Colonic mucosa (tissue), 4 donors: ENCODE measurements around the gene GK. TPM values are rescaled to one million over a fixed set of nuclear protein-coding genes. Genes with fewer than 3 reads are reported as not detected.

Experiments
- DNase-seq: peaks from one replicate; pipeline ENCODE4 v3.0.0-alpha.2; 2020
- H3K27ac ChIP-seq: fragments of 200-600 bp; one replicate; pipeline ENCODE4 v1.8.0; 2021
- H3K27me3 ChIP-seq: fragments of 200-600 bp; one replicate; pipeline ENCODE4 v1.8.0; 2021
- H3K36me3 ChIP-seq: fragments of 200-600 bp; one replicate; pipeline ENCODE4 v1.8.0; 2021
- H3K4me1 ChIP-seq: fragments of 200-600 bp; one replicate; pipeline ENCODE4 v1.8.0; 2021; ENCODE audit warnings: mild to moderate bottlenecking
- H3K4me3 ChIP-seq: fragments of 200-600 bp; one replicate; pipeline ENCODE4 v1.8.0; 2021
- H3K9ac ChIP-seq, 2 donors: one replicate each; pipeline ENCODE4 v1.7.0; 2013; ENCODE audit warnings: control low read depth in 2 of 2, low read depth in 2 of 2, low read length in 2 of 2
- H3K9me3 ChIP-seq: fragments of 200-600 bp; one replicate; pipeline ENCODE4 v1.8.0; 2021
- CTCF ChIP-seq: fragments of 200-600 bp; IDR thresholded peaks from one replicate; pipeline ENCODE4 v1.8.0; 2022; ENCODE audit warnings: antibody characterized with exemption, mild to moderate bottlenecking
- intact Hi-C: fragments of 100-400 bp; cut with DNase I; formaldehyde crosslinking; loops from one replicate; pipeline ENCODE4 v1.14.1; 2022
- total RNA-seq, 2 donors: library from RNA; stranded (reverse); fragmentation: NEBNext Ultra II Directional in 1 of 2; extraction: Animal tissue kit (Norgen Biotek cat#: 25700) in 1 of 2; gene quantifications; one replicate each; pipeline ENCODE4 v1.2.1, GENCODE V29; 2021
- donor health status: healthy.
- donor health status: DM: no; HTN: no; CAD: no.
- donor health status: DM: no; HTN: no; CAD: no.

GK gene
- total RNA-seq, 2 donors from 2014 or later: 23.6 to 30.0 TPM

DNA sequence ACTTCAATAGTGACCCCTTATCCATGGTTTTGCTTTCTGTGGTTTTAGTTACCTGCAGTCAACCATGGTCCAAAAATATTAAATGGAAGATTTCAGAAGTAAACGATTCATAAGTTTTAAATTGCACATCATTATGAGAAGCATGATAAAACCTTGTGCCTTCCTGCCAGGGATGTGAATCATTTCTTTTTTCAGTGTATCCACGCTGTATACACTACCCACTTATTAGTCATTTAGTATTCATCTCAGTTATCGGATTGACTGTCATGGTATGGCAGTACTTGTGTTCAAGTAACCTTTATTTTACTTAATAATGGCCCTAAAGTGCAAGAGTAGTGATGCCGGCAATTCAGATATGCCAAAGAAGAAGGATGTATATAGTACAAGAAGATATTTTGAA is 38.0 kb upstream of the GK start:
- no peak for DNase-seq
- Histone ChIP-seq H3K9me3 (no peaks in the 10 kb centered on the region), H3K4me1 (no peaks in the 10 kb centered on the region), H3K27me3 (no peaks in the 10 kb centered on the region), H3K9ac (no peak overlapping the region), H3K36me3 (no peaks in the 10 kb centered on the region), H3K4me3 (no peak overlapping the region), H3K27ac (no peak overlapping the region)
- no peak for TF ChIP-seq CTCF
- intact Hi-C loops: no loop called here

- H3K4me1 ChIP-seq: no peaks in the 10 kb centered on the region
- intact Hi-C loops: no loop called here
- H3K4me3 ChIP-seq: no peak overlapping the region
- H3K9ac ChIP-seq: no peak overlapping the region
- no peak overlapping the region for H3K27ac ChIP-seq
- DNase-seq: no peak
- no peaks in the 10 kb centered on the region for H3K36me3 ChIP-seq
- no peaks in the 10 kb centered on the region for H3K27me3 ChIP-seq
- no peak for TF ChIP-seq CTCF
- H3K9me3 ChIP-seq: no peaks in the 10 kb centered on the region
Measured at GRCh38 chrX:30618160-30618765, 35.0 kb upstream of the GK start.

- Histone ChIP-seq H3K9ac (no peak overlapping the region), H3K36me3 (no peaks in the 10 kb centered on the region), H3K9me3 (no peaks in the 10 kb centered on the region), H3K27ac (no peak overlapping the region), H3K4me3 (no peak overlapping the region), H3K4me1 (no peaks in the 10 kb centered on the region), H3K27me3 (no peaks in the 10 kb centered on the region)
- intact Hi-C loops: no loop called here
- no peak for DNase-seq
- no peak for TF ChIP-seq CTCF
Measured at GRCh38 chrX:30620125-30620524, 33.1 kb upstream of the GK start.

- TF ChIP-seq CTCF: no peak
- DNase-seq: no peak
- intact Hi-C loops: no loop called here
- Histone ChIP-seq H3K9me3 (no peaks in the 10 kb centered on the region), H3K27ac (no peak overlapping the region), H3K9ac (no peak overlapping the region), H3K4me3 (no peak overlapping the region), H3K27me3 (no peaks in the 10 kb centered on the region), H3K36me3 (no peaks in the 10 kb centered on the region), H3K4me1 (no peaks in the 10 kb centered on the region)
Measured at GRCh38 chrX:30620980-30621618, 32.1 kb upstream of the GK start.

DNA sequence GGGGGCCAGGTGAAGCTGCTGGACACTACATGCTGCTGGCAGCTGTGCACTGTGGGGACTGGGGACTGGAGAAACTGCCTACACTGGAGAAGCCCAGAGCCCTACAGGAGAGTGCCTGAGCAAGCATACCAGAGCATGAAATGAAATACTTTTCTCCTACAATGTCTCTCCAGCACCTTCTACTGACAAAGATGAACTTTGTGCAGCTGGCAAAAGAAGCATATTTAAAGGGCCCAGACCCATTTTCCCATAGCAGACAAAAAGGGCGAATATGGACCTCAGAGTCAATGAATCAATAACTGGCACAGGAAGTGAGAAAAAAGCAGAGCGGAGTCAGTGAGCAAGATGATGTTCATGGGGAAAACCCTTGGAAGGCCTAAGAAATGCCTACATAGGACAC is 30.9 kb upstream of the GK start:
- Histone ChIP-seq H3K9me3 (no peaks in the 10 kb centered on the region), H3K4me1 (no peaks in the 10 kb centered on the region), H3K27me3 (no peaks in the 10 kb centered on the region), H3K4me3 (no peak overlapping the region), H3K27ac (no peak overlapping the region), H3K9ac (no peak overlapping the region), H3K36me3 (no peaks in the 10 kb centered on the region)
- TF ChIP-seq CTCF: no peak
- intact Hi-C loops: no loop called here
- DNase-seq: no peak
